Measurements from ENCODE around the gene KMT2A. TPM values are rescaled to one million over a fixed set of nuclear protein-coding genes. Genes with fewer than 3 reads are reported as not detected.

The KMT2A gene
- total RNA-seq, 1 donor from 2014 or later, result 64.7 TPM

DNA sequence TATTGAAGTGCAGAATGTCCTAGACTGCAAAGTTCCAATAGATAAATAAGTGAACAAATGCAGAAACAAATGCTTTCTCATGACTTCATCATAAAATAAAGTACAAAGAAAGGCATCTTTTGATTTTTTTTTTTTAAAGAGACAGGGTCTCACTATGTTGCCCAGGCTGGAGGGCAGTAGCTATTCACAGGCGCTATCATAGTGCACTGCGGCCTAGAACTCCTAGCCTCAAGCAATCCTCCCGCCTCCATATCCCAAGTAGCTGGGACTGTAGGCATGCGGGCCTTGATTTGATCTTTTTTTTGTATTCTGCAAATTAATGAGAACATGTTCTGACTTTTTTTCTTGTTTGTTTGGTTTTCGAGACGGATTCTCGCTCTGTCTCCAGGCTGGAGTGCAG, 138.3 kb downstream of the KMT2A start:
- Histone ChIP-seq H3K9me3 (no peaks in the 10 kb centered on the region), H3K36me3 (peaks cover 7% of the 10 kb centered on the region), H3K4me3 (peak overlapping the region; percentile 99), H3K27ac (no peak overlapping the region), H3K27me3 (no peaks in the 10 kb centered on the region), H3K4me1 (peaks cover 51% of the 10 kb centered on the region)
- no peak for ATAC-seq
- intact Hi-C loops (cut with DNase I), result no loop called here
- DNase-seq, result no peak
- TF ChIP-seq, protein P1, sequence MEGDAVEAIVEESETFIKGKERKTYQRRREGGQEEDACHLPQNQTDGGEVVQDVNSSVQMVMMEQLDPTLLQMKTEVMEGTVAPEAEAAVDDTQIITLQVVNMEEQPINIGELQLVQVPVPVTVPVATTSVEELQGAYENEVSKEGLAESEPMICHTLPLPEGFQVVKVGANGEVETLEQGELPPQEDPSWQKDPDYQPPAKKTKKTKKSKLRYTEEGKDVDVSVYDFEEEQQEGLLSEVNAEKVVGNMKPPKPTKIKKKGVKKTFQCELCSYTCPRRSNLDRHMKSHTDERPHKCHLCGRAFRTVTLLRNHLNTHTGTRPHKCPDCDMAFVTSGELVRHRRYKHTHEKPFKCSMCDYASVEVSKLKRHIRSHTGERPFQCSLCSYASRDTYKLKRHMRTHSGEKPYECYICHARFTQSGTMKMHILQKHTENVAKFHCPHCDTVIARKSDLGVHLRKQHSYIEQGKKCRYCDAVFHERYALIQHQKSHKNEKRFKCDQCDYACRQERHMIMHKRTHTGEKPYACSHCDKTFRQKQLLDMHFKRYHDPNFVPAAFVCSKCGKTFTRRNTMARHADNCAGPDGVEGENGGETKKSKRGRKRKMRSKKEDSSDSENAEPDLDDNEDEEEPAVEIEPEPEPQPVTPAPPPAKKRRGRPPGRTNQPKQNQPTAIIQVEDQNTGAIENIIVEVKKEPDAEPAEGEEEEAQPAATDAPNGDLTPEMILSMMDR (IDR thresholded peaks at IDR 0.05), result no peak

Other genes with a start within 250 kb of the KMT2A start
- gene JAML, start 211.5 kb upstream of the KMT2A start, total RNA-seq, result 87.9 TPM
- gene MPZL3, start 184.1 kb upstream of the KMT2A start, total RNA-seq, result 11.8 TPM
- gene MPZL2, start 172.2 kb upstream of the KMT2A start, total RNA-seq, result 119 TPM
- gene CD3E, start 131.8 kb upstream of the KMT2A start, total RNA-seq, result 14.5 TPM
- gene CD3D, start 93.8 kb upstream of the KMT2A start, total RNA-seq, result 8.5 TPM
- 6.5 TPM for gene CD3G, start 92.1 kb upstream of the KMT2A start, total RNA-seq
- 40.0 TPM for gene UBE4A, start 76.9 kb upstream of the KMT2A start, total RNA-seq
- 140 TPM for gene ATP5MG, start 34.9 kb upstream of the KMT2A start, total RNA-seq
- gene TTC36, start 91.0 kb downstream of the KMT2A start, total RNA-seq, result 1.9 TPM
- 26.3 TPM for gene TMEM25, start 94.7 kb downstream of the KMT2A start, total RNA-seq
- gene IFT46, start 129.4 kb downstream of the KMT2A start, total RNA-seq, result 18.2 TPM
- gene ARCN1, start 135.9 kb downstream of the KMT2A start, total RNA-seq, result 120 TPM
- gene PHLDB1, start 171.1 kb downstream of the KMT2A start, total RNA-seq, result 79.6 TPM
- gene TREH, start 243.2 kb downstream of the KMT2A start, total RNA-seq, result 0.46 TPM